IMR-90 (cell line): ENCODE measurements around the gene SLC2A13. TPM values are rescaled to one million over a fixed set of nuclear protein-coding genes. Genes with fewer than 3 reads are reported as not detected.

ENCODE experiments used
- ATAC-seq: fragments of 200-7000 bp; cut with Tn5 transposase; 2 replicates; pipeline ENCODE4 v1.9.1; 2020; ENCODE audit warnings: low read depth, mild to moderate bottlenecking, moderate library complexity
- BruUV-seq: library from RNA; stranded (reverse); fragments of 400-500 nt; replicated peaks from 2 replicates; lab custom pipeline; 2021; lab: Mats Ljungman, UMichigan
- CTCF ChIA-PET: fragments of 300-600 bp; formaldehyde crosslinking; extraction: SDS; loops from one replicate; lab custom pipeline; 2021; ENCODE audit warnings: antibody characterized with exemption; lab: Yijun Ruan, JAX
- POLR2A ChIA-PET: fragments of 300-600 bp; sonication (Branson Sonifier 250); formaldehyde crosslinking; loops from one replicate; lab custom pipeline; 2022; ENCODE audit warnings: antibody characterized with exemption; ENCODE audit not compliant: unreplicated experiment; lab: Charles Lee
- DNase-seq: peaks from one replicate; pipeline ENCODE4 v3.0.0; 2013
- H2AFZ ChIP-seq: replicated peaks from 2 replicates; pipeline ENCODE3; 2013; ENCODE audit warnings: low read length, mild to moderate bottlenecking; ENCODE audit not compliant: poor library complexity
- H2AK5ac ChIP-seq: 2 replicates; pipeline ENCODE4 v1.6.1; 2013; ENCODE audit warnings: low read depth, low read length, inconsistent platforms
- H2AK9ac ChIP-seq: replicated peaks from 2 replicates; pipeline ENCODE3; 2013; ENCODE audit warnings: mild to moderate bottlenecking, low read depth, low read length, moderate library complexity; ENCODE audit not compliant: poor library complexity
- H2BK120ac ChIP-seq: 2 replicates; pipeline ENCODE4 v1.6.1; 2013; ENCODE audit warnings: low read depth, low read length, inconsistent platforms
- H2BK15ac ChIP-seq: 3 replicates; pipeline ENCODE4 v1.6.1; 2013; ENCODE audit warnings: low read depth, low read length, inconsistent platforms
- H2BK20ac ChIP-seq: 2 replicates; pipeline ENCODE4 v1.6.1; 2013; ENCODE audit warnings: low read depth, mild to moderate bottlenecking, inconsistent platforms, low read length, moderate library complexity
- H2BK5ac ChIP-seq: 2 replicates; pipeline ENCODE4 v1.6.1; 2013; ENCODE audit warnings: mild to moderate bottlenecking, low read depth, low read length, inconsistent platforms; ENCODE audit not compliant: poor library complexity, severe bottlenecking
- H3K14ac ChIP-seq: replicated peaks from 2 replicates; pipeline ENCODE4 v1.6.1; 2013; ENCODE audit warnings: low read depth, low read length, inconsistent platforms
- H3K18ac ChIP-seq: 2 replicates; pipeline ENCODE4 v1.6.1; 2013; ENCODE audit warnings: low read depth, low read length, control low read depth
- H3K23ac ChIP-seq: 2 replicates; pipeline ENCODE4 v1.6.1; 2013; ENCODE audit warnings: low read depth, low read length, inconsistent platforms
- H3K27ac ChIP-seq: 2 replicates; pipeline ENCODE4 v1.5.1; 2013; ENCODE audit warnings: mild to moderate bottlenecking, control low read depth, low read length; ENCODE audit not compliant: insufficient read depth
- H3K27me3 ChIP-seq: 2 replicates; pipeline ENCODE4 v1.6.1; 2013; ENCODE audit warnings: low read length; ENCODE audit not compliant: control insufficient read depth, insufficient read depth
- H3K36me3 ChIP-seq: 2 replicates; pipeline ENCODE4 v1.6.1; 2013; ENCODE audit warnings: low read length, mixed read lengths; ENCODE audit not compliant: control insufficient read depth, insufficient read depth
- H3K4ac ChIP-seq: 2 replicates; pipeline ENCODE4 v1.6.1; 2013; ENCODE audit warnings: low read depth, low read length, inconsistent platforms
- H3K4me1 ChIP-seq: 2 replicates; pipeline ENCODE4 v1.6.1; 2013; ENCODE audit warnings: low read length, mixed read lengths; ENCODE audit not compliant: control insufficient read depth, insufficient read depth
- H3K4me2 ChIP-seq: 2 replicates; pipeline ENCODE4 v1.6.1; 2013; ENCODE audit warnings: low read depth, mild to moderate bottlenecking, control low read depth, low read length, moderate library complexity
- H3K4me3 ChIP-seq: 2 replicates; pipeline ENCODE4 v1.5.1; 2013; ENCODE audit warnings: low read depth, mild to moderate bottlenecking, control low read depth, low read length, moderate library complexity; ENCODE audit not compliant: insufficient read depth
- H3K56ac ChIP-seq: 2 replicates; pipeline ENCODE4 v1.6.1; 2013; ENCODE audit warnings: low read length, inconsistent platforms; ENCODE audit not compliant: insufficient read depth; ENCODE audit errors: extremely low read depth
- H3K79me1 ChIP-seq, 2 experiments: 2 replicates each; pipeline ENCODE4 v1.6.1; 2013; ENCODE audit warnings: low read length in 2 of 2, inconsistent platforms in 1 of 2, low read depth in 1 of 2
- H3K9ac ChIP-seq: 2 replicates; pipeline ENCODE4 v1.6.1; 2013; ENCODE audit warnings: low read depth, low read length, control low read depth
- H3K9me1 ChIP-seq: 2 replicates; pipeline ENCODE4 v1.6.1; 2013; ENCODE audit warnings: low read length, inconsistent platforms; ENCODE audit not compliant: insufficient read depth
- H3K9me3 ChIP-seq: 2 replicates; pipeline ENCODE4 v1.6.1; 2013; ENCODE audit warnings: low read length; ENCODE audit not compliant: control insufficient read depth, insufficient read depth
- H4K20me1 ChIP-seq: 2 replicates; pipeline ENCODE4 v1.6.1; 2013; ENCODE audit warnings: low read length, inconsistent platforms; ENCODE audit not compliant: insufficient read depth
- H4K5ac ChIP-seq: 2 replicates; pipeline ENCODE4 v1.6.1; 2013; ENCODE audit warnings: mild to moderate bottlenecking, low read depth, low read length, control low read depth
- H4K8ac ChIP-seq, 2 experiments: 2 replicates each; pipeline ENCODE4 v1.6.1; 2013; ENCODE audit warnings: low read depth in 2 of 2, low read length in 2 of 2, control low read depth in 1 of 2, inconsistent platforms in 1 of 2
- H4K91ac ChIP-seq: 2 replicates; pipeline ENCODE4 v1.6.1; 2013; ENCODE audit warnings: low read depth, low read length, inconsistent platforms; ENCODE audit not compliant: insufficient read depth
- CTCF ChIP-seq: conservative IDR thresholded peaks from 2 replicates; pipeline ENCODE4 v1.5.1; 2012; ENCODE audit warnings: mild to moderate bottlenecking, low read depth, low read length, improper control_type of control experiment
- ELK1 ChIP-seq: fragments of 150-350 bp; IDR thresholded peaks from 2 replicates; pipeline ENCODE4 v1.6.1; 2016; ENCODE audit warnings: low read depth, mild to moderate bottlenecking, low read length, moderate library complexity, borderline replicate concordance
- MAFK ChIP-seq: IDR thresholded peaks from 2 replicates; pipeline ENCODE4 v1.6.1; 2012; ENCODE audit warnings: low read depth, low read length, improper control_type of control experiment
- MAZ ChIP-seq: IDR thresholded peaks from 2 replicates; pipeline ENCODE4 v1.6.1; 2012; ENCODE audit warnings: low read depth, mild to moderate bottlenecking, low read length, improper control_type of control experiment, moderate library complexity, borderline replicate concordance
- NFE2L2 ChIP-seq: fragments of 150-350 bp; IDR thresholded peaks from 2 replicates; pipeline ENCODE4 v1.6.1; 2016; ENCODE audit warnings: low read depth, mild to moderate bottlenecking, low read length
- POLR2A ChIP-seq: IDR thresholded peaks from 2 replicates; pipeline ENCODE4 v1.6.1; 2012; ENCODE audit warnings: mild to moderate bottlenecking, low read depth, low read length
- RCOR1 ChIP-seq: IDR thresholded peaks from 2 replicates; pipeline ENCODE4 v1.6.1; 2012; ENCODE audit warnings: mild to moderate bottlenecking, low read length, improper control_type of control experiment; ENCODE audit not compliant: insufficient replicate concordance
- RFX5 ChIP-seq: IDR thresholded peaks from 2 replicates; pipeline ENCODE4 v1.8.0; 2012; ENCODE audit warnings: low read depth, mild to moderate bottlenecking, low read length, moderate library complexity
- SMC3 ChIP-seq: fragments of 150-350 bp; IDR thresholded peaks from 2 replicates; pipeline ENCODE4 v1.6.1; 2016; ENCODE audit warnings: low read depth, mild to moderate bottlenecking, antibody characterized with exemption, low read length, moderate library complexity
- WGBS, 2 experiments: methylation state at CpG; one replicate each; pipeline versions ENCODE4 v1.1.5 to v1.1.7; 2013; ENCODE audit warnings: missing lambda C conversion rate in 2 of 2; ENCODE audit not compliant: insufficient read length in 1 of 2; ENCODE audit errors: extremely low coverage in 2 of 2; 5-methylcytosine and 5-hydroxymethylcytosine counted together
- dilution Hi-C: fragments of 300-500 bp; cut with HindIII; formaldehyde crosslinking; loops from one replicate; pipeline ENCODE4 v1.14.3; 2018; ENCODE audit warnings: low sequenced_read_pairs; ENCODE audit not compliant: unreplicated experiment
- in situ Hi-C: fragments of 300-500 bp; cut with MboI; formaldehyde crosslinking; loops from 3 replicates; pipeline ENCODE4 v1.14.3; 2019; ENCODE audit warnings: low sequenced_read_pairs, inconsistent platforms, mixed read lengths
- intact Hi-C: fragments of 100-400 bp; cut with micrococcal nuclease; formaldehyde crosslinking; loops from 2 replicates; pipeline ENCODE4 v1.10.0; 2022
- polyA plus RNA-seq, 3 experiments: library from polyadenylated mRNA; depleted of rRNA; stranded (reverse); fragments of >200 nt; gene quantifications; 2 replicates each; pipeline ENCODE4 v1.2.3, GENCODE V29; 2012; ENCODE audit warnings: low replicate concordance in 1 of 3
- total RNA-seq: library from RNA; depleted of rRNA; stranded (reverse); fragments of >200 nt; gene quantifications from 2 replicates; pipeline ENCODE4 v1.2.3, GENCODE V29; 2012

SLC2A13 gene
- total and polyA plus RNA-seq, 2 of the 4 experiments (the other 2 are of a cell fraction): 1.5 to 3.9 TPM

DNA sequence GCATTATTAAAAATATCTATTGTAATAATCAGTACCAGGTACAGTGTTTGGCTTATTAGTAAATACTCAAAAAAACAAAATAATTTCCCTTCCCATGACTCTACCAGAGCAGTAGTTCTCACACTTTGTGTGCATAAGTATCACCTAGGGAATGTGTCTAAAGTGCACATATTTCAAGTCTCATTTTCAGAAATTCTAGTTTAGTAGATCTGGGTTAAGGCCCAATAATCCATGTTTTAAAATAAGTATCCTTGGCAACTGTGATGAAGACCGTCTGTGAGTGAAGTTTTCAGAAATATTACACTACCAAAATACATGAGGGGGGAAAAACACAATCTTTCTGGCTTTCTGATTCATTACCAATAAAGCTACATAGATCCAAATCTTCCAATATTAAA, 237.6 kb downstream of the SLC2A13 start:
- no peak overlapping the region for H3K14ac ChIP-seq
- intact Hi-C loops: no loop called here
- DNase-seq (no peak), ATAC-seq (no peak)
- H2AK5ac ChIP-seq: no peak overlapping the region
- dilution Hi-C loops: no loop called here
- no peaks in the 10 kb centered on the region for H3K36me3 ChIP-seq
- no peaks in the 10 kb centered on the region for H3K9me1 ChIP-seq
- no peak overlapping the region for H2BK120ac ChIP-seq
- no peak overlapping the region for H3K23ac ChIP-seq
- BruUV-seq: no TSS peak
- H2BK5ac ChIP-seq: no peak overlapping the region
- no peaks in the 10 kb centered on the region for H4K20me1 ChIP-seq
- ChIA-PET POLR2A (no interaction called here), CTCF (no interaction called here)
- no peak overlapping the region for H3K9ac ChIP-seq
- no peak overlapping the region for H3K27ac ChIP-seq
- no peak overlapping the region for H3K4ac ChIP-seq
- H3K18ac ChIP-seq: no peak overlapping the region
- TF ChIP-seq POLR2A (no peak), MAFK (no peak), SMC3 (no peak), ELK1 (no peak), CTCF (no peak), NFE2L2 (no peak), RFX5 (no peak), MAZ (no peak), RCOR1 (no peak)
- H4K5ac ChIP-seq: no peak overlapping the region
- H3K27me3 ChIP-seq: no peaks in the 10 kb centered on the region
- no peaks in the 10 kb centered on the region for H3K9me3 ChIP-seq
- H3K4me2 ChIP-seq: no peak overlapping the region
- no peak overlapping the region for H2AFZ ChIP-seq
- H2AK9ac ChIP-seq: no peak overlapping the region
- H3K4me3 ChIP-seq: no peak overlapping the region
- H4K8ac ChIP-seq: no peak overlapping the region
- in situ Hi-C loops: no loop called here
- no peak overlapping the region for H4K91ac ChIP-seq
- WGBS, 2 experiments: no CpG with 5 or more reads among the region's 1 CpG
- H3K4me1 ChIP-seq: no peaks in the 10 kb centered on the region
- no peak overlapping the region for H3K56ac ChIP-seq
- H2BK20ac ChIP-seq: no peak overlapping the region
- H2BK15ac ChIP-seq: no peak overlapping the region
- no peaks in the 10 kb centered on the region for H3K79me1 ChIP-seq
